ENCODE data around the gene RNASEH2A. TPM values are rescaled to one million over a fixed set of nuclear protein-coding genes. Genes with fewer than 3 reads are reported as not detected.

Gene RNASEH2A
- total and polyA plus RNA-seq, 2 of the 13 experiments (the other 11 are each of a cell fraction or from before 2014, with no cell fraction given) = 25.1 to 35.8 TPM

DNA sequence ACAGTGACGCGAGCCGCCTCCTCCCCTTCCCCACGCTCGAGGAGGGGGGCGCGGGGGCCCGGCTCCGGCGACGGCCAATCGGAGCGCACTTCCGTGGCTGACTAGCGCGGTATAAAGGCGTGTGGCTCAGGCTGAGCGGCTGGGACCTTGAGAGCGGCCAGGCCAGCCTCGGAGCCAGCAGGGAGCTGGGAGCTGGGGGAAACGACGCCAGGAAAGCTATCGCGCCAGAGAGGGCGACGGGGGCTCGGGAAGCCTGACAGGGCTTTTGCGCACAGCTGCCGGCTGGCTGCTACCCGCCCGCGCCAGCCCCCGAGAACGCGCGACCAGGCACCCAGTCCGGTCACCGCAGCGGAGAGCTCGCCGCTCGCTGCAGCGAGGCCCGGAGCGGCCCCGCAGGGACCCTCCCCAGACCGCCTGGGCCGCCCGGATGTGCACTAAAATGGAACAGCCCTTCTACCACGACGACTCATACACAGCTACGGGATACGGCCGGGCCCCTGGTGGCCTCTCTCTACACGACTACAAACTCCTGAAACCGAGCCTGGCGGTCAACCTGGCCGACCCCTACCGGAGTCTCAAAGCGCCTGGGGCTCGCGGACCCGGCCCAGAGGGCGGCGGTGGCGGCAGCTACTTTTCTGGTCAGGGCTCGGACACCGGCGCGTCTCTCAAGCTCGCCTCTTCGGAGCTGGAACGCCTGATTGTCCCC lies 14.9 kb upstream of the RNASEH2A start, which contains the start of gene JUNB (continued):
- TF ChIP-seq, protein P1, sequence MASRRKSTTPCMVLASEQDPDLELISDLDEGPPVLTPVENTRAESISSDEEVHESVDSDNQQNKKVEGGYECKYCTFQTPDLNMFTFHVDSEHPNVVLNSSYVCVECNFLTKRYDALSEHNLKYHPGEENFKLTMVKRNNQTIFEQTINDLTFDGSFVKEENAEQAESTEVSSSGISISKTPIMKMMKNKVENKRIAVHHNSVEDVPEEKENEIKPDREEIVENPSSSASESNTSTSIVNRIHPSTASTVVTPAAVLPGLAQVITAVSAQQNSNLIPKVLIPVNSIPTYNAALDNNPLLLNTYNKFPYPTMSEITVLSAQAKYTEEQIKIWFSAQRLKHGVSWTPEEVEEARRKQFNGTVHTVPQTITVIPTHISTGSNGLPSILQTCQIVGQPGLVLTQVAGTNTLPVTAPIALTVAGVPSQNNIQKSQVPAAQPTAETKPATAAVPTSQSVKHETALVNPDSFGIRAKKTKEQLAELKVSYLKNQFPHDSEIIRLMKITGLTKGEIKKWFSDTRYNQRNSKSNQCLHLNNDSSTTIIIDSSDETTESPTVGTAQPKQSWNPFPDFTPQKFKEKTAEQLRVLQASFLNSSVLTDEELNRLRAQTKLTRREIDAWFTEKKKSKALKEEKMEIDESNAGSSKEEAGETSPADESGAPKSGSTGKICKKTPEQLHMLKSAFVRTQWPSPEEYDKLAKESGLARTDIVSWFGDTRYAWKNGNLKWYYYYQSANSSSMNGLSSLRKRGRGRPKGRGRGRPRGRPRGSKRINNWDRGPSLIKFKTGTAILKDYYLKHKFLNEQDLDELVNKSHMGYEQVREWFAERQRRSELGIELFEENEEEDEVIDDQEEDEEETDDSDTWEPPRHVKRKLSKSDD (CRISPR knock-in tag; IDR thresholded peaks at IDR 0.05; ENCODE audit: low read depth) = no peak
- TF ChIP-seq, protein P2, sequence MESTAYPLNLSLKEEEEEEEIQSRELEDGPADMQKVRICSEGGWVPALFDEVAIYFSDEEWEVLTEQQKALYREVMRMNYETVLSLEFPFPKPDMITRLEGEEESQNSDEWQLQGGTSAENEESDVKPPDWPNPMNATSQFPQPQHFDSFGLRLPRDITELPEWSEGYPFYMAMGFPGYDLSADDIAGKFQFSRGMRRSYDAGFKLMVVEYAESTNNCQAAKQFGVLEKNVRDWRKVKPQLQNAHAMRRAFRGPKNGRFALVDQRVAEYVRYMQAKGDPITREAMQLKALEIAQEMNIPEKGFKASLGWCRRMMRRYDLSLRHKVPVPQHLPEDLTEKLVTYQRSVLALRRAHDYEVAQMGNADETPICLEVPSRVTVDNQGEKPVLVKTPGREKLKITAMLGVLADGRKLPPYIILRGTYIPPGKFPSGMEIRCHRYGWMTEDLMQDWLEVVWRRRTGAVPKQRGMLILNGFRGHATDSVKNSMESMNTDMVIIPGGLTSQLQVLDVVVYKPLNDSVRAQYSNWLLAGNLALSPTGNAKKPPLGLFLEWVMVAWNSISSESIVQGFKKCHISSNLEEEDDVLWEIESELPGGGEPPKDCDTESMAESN (CRISPR knock-in tag; conservative IDR thresholded peaks at IDR 0.05) = peak; percentile 86
- TF ChIP-seq, protein P3, sequence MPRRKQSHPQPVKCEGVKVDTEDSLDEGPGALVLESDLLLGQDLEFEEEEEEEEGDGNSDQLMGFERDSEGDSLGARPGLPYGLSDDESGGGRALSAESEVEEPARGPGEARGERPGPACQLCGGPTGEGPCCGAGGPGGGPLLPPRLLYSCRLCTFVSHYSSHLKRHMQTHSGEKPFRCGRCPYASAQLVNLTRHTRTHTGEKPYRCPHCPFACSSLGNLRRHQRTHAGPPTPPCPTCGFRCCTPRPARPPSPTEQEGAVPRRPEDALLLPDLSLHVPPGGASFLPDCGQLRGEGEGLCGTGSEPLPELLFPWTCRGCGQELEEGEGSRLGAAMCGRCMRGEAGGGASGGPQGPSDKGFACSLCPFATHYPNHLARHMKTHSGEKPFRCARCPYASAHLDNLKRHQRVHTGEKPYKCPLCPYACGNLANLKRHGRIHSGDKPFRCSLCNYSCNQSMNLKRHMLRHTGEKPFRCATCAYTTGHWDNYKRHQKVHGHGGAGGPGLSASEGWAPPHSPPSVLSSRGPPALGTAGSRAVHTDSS (CRISPR knock-in tag; conservative IDR thresholded peaks at IDR 0.05) = no peak
- no peak for TF ChIP-seq KAT2B (IDR thresholded peaks at IDR 0.05; ENCODE audit: borderline replicate concordance, low read depth, low read length)
- TF ChIP-seq, protein P4, sequence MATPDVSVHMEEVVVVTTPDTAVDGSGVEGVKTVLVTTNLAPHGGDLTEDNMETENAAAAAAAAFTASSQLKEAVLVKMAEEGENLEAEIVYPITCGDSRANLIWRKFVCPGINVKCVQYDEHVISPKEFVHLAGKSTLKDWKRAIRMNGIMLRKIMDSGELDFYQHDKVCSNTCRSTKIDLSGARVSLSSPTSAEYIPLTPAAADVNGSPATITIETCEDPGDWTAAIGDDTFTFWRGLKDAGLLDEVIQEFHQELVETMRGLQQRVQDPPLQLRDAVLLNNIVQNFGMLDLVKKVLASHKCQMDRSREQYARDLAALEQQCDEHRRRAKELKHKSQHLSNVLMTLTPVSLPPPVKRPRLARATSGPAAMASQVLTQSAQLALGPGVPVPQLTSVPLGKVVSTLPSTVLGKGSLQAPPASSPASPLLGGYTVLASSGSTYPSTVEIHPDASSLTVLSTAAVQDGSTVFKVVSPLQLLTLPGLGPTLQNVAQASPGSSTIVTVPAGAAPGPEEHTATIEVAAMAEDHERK (CRISPR knock-in tag; IDR thresholded peaks at IDR 0.05; ENCODE audit: low read depth) = peak; percentile 65
- TF ChIP-seq ZNF460 (CRISPR knock-in tag; IDR thresholded peaks at IDR 0.05; ENCODE audit: borderline replicate concordance) = no peak
- peak; percentile 79; the same call in 1 of the 2 replicates for TF ChIP-seq ZKSCAN8 (CRISPR knock-in tag; IDR thresholded peaks at IDR 0.05; ENCODE audit: borderline replicate concordance)
- no peak for TF ChIP-seq ZNF7 (CRISPR knock-in tag; IDR thresholded peaks at IDR 0.05)
- TF ChIP-seq, protein P5, sequence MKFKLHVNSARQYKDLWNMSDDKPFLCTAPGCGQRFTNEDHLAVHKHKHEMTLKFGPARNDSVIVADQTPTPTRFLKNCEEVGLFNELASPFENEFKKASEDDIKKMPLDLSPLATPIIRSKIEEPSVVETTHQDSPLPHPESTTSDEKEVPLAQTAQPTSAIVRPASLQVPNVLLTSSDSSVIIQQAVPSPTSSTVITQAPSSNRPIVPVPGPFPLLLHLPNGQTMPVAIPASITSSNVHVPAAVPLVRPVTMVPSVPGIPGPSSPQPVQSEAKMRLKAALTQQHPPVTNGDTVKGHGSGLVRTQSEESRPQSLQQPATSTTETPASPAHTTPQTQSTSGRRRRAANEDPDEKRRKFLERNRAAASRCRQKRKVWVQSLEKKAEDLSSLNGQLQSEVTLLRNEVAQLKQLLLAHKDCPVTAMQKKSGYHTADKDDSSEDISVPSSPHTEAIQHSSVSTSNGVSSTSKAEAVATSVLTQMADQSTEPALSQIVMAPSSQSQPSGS (CRISPR knock-in tag; IDR thresholded peaks at IDR 0.05) = peak; percentile 73; the same call in 1 of the 2 replicates
- 0 out of 2 replicates have a peak, but pooled peaks have one; percentile 56 for TF ChIP-seq ZNF674 (CRISPR knock-in tag; IDR thresholded peaks at IDR 0.05; ENCODE audit: low read depth)
- peak; percentile 21 for TF ChIP-seq ZEB1 (IDR thresholded peaks at IDR 0.05; ENCODE audit: insufficient replicate concordance, low read depth)
- TF ChIP-seq, protein P6, sequence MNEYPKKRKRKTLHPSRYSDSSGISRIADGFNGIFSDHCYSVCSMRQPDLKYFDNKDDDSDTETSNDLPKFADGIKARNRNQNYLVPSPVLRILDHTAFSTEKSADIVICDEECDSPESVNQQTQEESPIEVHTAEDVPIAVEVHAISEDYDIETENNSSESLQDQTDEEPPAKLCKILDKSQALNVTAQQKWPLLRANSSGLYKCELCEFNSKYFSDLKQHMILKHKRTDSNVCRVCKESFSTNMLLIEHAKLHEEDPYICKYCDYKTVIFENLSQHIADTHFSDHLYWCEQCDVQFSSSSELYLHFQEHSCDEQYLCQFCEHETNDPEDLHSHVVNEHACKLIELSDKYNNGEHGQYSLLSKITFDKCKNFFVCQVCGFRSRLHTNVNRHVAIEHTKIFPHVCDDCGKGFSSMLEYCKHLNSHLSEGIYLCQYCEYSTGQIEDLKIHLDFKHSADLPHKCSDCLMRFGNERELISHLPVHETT (CRISPR knock-in tag; conservative IDR thresholded peaks at IDR 0.05) = peak; percentile 36; the same call in 1 of the 2 replicates
- no peak for TF ChIP-seq ZNF136 (CRISPR knock-in tag; IDR thresholded peaks at IDR 0.05; ENCODE audit: low read depth)
- TF ChIP-seq ZNF3 (CRISPR knock-in tag; IDR thresholded peaks at IDR 0.05) = no peak
